CD4-positive, alpha-beta memory T cell (primary cell): ENCODE data around the gene NBEA. TPM values are rescaled to one million over a fixed set of nuclear protein-coding genes. Genes with fewer than 3 reads are reported as not detected.

Experiments
- CTCF ChIA-PET: fragments of 350-600 bp; sonication (Branson Sonifier 250); formaldehyde crosslinking; loops from one replicate; lab custom pipeline; 2021; ENCODE audit warnings: inconsistent platforms; ENCODE audit not compliant: partially characterized antibody; lab: Charles Lee
- POLR2A ChIA-PET: fragments of 350-600 bp; sonication (Branson Sonifier 250); formaldehyde crosslinking; loops from one replicate; lab custom pipeline; 2021; ENCODE audit not compliant: partially characterized antibody; lab: Charles Lee
- DNase-seq, 5 donors: peaks; one replicate each; pipeline versions ENCODE4 v3.0.0 to v3.0.0-alpha.2; 2020 to 2022; ENCODE audit warnings: mixed read lengths in 1 of 5
- H3K27ac ChIP-seq: one replicate; pipeline ENCODE4 v1.7.0; 2013; ENCODE audit warnings: low read depth, low read length
- H3K27me3 ChIP-seq: 2 replicates; pipeline ENCODE4 v1.7.0; 2013; ENCODE audit warnings: mild to moderate bottlenecking, low read length, moderate library complexity; ENCODE audit not compliant: insufficient read depth
- H3K36me3 ChIP-seq: 2 replicates; pipeline ENCODE4 v1.7.0; 2013; ENCODE audit warnings: mild to moderate bottlenecking, low read length, moderate library complexity; ENCODE audit not compliant: insufficient read depth
- H3K4me1 ChIP-seq: 2 replicates; pipeline ENCODE4 v1.7.0; 2013; ENCODE audit warnings: mild to moderate bottlenecking, low read length, moderate library complexity; ENCODE audit not compliant: insufficient read depth
- H3K4me3 ChIP-seq, 2 donors: one replicate each; pipeline ENCODE4 v1.7.0; 2013; ENCODE audit warnings: low read length in 2 of 2, mild to moderate bottlenecking in 1 of 2
- H3K9me3 ChIP-seq, 2 donors: one replicate each; pipeline ENCODE4 v1.7.0; 2013; ENCODE audit warnings: low read length in 2 of 2, control low read depth in 1 of 2; ENCODE audit not compliant: control insufficient read depth in 1 of 2
- H3K27ac Mint-ChIP-seq, 7 donors: one replicate each; pipeline ENCODE4 v1.8.0; 2020 to 2021; ENCODE audit warnings: mixed read lengths in 7 of 7, mild to moderate bottlenecking in 6 of 7, inconsistent platforms in 3 of 7, moderate library complexity in 3 of 7
- H3K27me3 Mint-ChIP-seq, 2 donors: one replicate each; pipeline ENCODE4 v1.8.0; 2020 to 2021; ENCODE audit warnings: mixed read lengths in 2 of 2
- H3K36me3 Mint-ChIP-seq, 2 donors: one replicate each; pipeline ENCODE4 v1.8.0; 2020 to 2021; ENCODE audit warnings: mixed read lengths in 2 of 2, inconsistent platforms in 1 of 2, mild to moderate bottlenecking in 1 of 2
- H3K4me1 Mint-ChIP-seq, 4 donors: one replicate each; pipeline ENCODE4 v1.8.0; 2020 to 2021; ENCODE audit warnings: mixed read lengths in 4 of 4, mild to moderate bottlenecking in 1 of 4
- H3K4me3 Mint-ChIP-seq, 8 donors: one replicate each; pipeline ENCODE4 v1.8.0; 2020 to 2021; ENCODE audit warnings: mixed read lengths in 8 of 8, mild to moderate bottlenecking in 7 of 8, moderate library complexity in 6 of 8, inconsistent platforms in 3 of 8
- H3K9me3 Mint-ChIP-seq, 8 donors: one replicate each; pipeline ENCODE4 v1.8.0; 2020 to 2021; ENCODE audit warnings: mixed read lengths in 8 of 8, mild to moderate bottlenecking in 5 of 8, inconsistent platforms in 3 of 8, moderate library complexity in 1 of 8
- intact Hi-C: fragments of 100-400 bp; cut with micrococcal nuclease; formaldehyde crosslinking; loops from one replicate; pipeline ENCODE4 v1.15.1; 2023
- polyA plus RNA-seq, 2 donors: library from polyadenylated mRNA; unstranded; fragments of 300-500 nt; fragmentation: Illumina TruSeq; gene quantifications; one replicate each; pipeline ENCODE4 v1.2.3, GENCODE V29; 2021
- total RNA-seq, 2 experiments: library from RNA; stranded (reverse); gene quantifications; one replicate each; pipeline ENCODE4 v1.2.3, GENCODE V29; 2021

Gene NBEA
- total and polyA plus RNA-seq, 4 experiments from 2014 or later: 0.48 to 1.8 (median 1.1) TPM

DNA sequence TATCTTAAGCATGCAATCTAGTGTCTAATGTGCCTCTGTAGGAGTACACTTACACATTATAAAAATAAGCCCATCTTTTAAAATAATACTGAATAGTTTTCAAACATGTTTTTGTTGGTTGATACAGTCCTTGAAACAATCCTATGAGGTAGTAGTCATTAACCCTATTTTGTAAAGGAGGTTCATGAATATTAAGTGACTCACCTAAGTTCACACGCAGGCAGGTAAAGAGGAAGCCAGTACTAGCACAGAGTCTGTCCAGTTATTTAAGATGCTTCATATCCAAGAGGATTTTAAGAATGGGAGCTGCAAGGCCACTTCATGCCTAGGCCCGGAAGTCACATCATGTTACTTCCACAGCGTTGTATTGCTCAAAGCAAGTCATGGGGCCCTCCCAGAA lies 655.4 kb downstream of the NBEA start:
- Mint-ChIP-seq H3K36me3 (no peaks in the 10 kb centered on the region), H3K27ac (no peak overlapping the region), H3K4me3 (no peak overlapping the region), H3K4me1 (no peaks in the 10 kb centered on the region), H3K27me3 (no peaks in the 10 kb centered on the region), H3K9me3 (peaks cover 0 to 5% (median 0%) of the 10 kb centered on the region in 8 donors)
- DNase-seq: no peak
- intact Hi-C loops: no loop called here
- Histone ChIP-seq H3K4me1 (no peaks in the 10 kb centered on the region), H3K36me3 (no peaks in the 10 kb centered on the region), H3K9me3 (no peaks in the 10 kb centered on the region), H3K27me3 (no peaks in the 10 kb centered on the region), H3K4me3 (no peak overlapping the region), H3K27ac (no peak overlapping the region)
- CTCF ChIA-PET: no interaction called here
- POLR2A ChIA-PET: no interaction called here

DNA sequence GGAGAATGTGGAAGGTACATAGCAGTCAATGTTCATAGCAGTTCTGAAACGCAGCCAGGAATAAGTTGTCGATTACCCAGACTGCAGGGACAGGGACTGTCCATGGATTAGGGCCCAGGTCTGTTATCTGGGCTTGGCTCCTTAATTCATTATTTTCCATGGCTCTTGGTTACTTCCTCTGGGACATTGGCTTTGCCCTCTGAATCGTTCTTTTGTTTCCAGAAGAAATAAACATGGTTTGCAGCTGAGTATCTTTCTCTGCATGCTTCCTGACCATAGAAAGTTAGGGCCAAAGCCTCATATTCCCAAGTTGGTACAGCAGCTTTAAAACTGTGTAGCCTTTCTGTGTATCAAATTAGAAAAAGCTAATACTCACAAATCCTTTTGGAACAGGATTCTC lies 656.2 kb downstream of the NBEA start:
- ChIA-PET POLR2A (no interaction called here), CTCF (no interaction called here)
- no peaks in the 10 kb centered on the region for H3K36me3 Mint-ChIP-seq
- intact Hi-C loops: no loop called here
- H3K27ac Mint-ChIP-seq: no peak overlapping the region
- H3K4me3 ChIP-seq: no peak overlapping the region
- no peaks in the 10 kb centered on the region for H3K9me3 ChIP-seq
- no peaks in the 10 kb centered on the region for H3K36me3 ChIP-seq
- H3K27me3 ChIP-seq: no peaks in the 10 kb centered on the region
- H3K4me3 Mint-ChIP-seq: no peak overlapping the region
- DNase-seq: no peak
- H3K9me3 Mint-ChIP-seq: peaks cover 0 to 6% (median 0%) of the 10 kb centered on the region in 8 donors
- H3K27me3 Mint-ChIP-seq: no peaks in the 10 kb centered on the region
- no peaks in the 10 kb centered on the region for H3K4me1 Mint-ChIP-seq
- no peak overlapping the region for H3K27ac ChIP-seq
- H3K4me1 ChIP-seq: no peaks in the 10 kb centered on the region

DNA sequence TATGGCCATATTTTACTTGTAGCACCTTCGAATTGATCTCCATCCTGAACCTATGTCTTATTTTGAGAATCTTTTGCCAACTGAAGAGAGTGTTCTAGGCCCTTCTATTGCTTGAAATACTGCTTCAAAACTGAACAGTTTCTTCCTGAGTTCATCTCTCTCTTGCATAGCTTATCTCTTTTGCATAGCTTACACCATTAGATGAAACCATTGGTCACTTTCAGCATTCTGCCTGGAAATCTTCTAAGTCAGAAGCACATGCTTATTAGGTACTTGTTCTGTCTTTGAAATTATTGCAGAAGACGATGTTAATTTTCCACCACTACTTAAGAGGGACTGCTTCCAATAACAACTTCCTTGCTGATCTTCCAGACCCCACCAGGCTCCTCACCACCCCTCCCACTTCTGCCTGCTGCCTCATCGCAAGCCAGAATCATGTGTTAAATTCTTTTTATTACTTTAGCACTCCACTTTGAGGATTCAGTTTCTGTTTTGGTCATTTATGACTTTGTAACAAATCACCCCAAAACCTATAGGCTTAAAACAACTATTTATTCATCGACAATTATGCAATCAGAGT lies 656.8 kb downstream of the NBEA start:
- intact Hi-C loops: no loop called here
- Mint-ChIP-seq H3K27me3 (no peaks in the 10 kb centered on the region), H3K4me1 (no peaks in the 10 kb centered on the region), H3K4me3 (no peak overlapping the region), H3K9me3 (peaks cover 0 to 6% (median 0%) of the 10 kb centered on the region in 8 donors), H3K36me3 (no peaks in the 10 kb centered on the region), H3K27ac (no peak overlapping the region)
- H3K4me3 ChIP-seq: no peak overlapping the region
- no peaks in the 10 kb centered on the region for H3K27me3 ChIP-seq
- no peak for DNase-seq
- POLR2A ChIA-PET: no interaction called here
- H3K9me3 ChIP-seq: no peaks in the 10 kb centered on the region
- H3K27ac ChIP-seq: no peak overlapping the region
- no peaks in the 10 kb centered on the region for H3K4me1 ChIP-seq
- no peaks in the 10 kb centered on the region for H3K36me3 ChIP-seq
- CTCF ChIA-PET: no interaction called here

DNA sequence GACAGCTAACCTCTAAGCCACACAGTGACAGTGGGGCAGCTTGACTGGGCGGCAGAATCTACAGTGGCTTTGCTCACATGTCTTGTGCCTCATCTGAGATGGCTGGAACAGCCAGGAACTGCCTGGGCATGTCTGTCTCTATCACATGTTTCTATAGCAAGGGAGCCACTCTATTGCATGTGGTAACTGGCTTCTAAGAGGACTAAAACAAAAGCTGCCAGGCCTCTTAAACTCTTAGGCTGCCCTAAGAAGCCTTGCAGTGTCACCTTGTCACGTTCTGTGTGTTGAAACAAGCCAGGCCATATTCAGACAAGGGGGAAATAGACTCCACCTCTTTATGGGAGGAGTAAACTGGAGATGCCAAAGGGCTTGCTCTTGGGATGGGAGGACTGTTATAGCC lies 657.3 kb downstream of the NBEA start:
- Histone ChIP-seq H3K4me1 (no peaks in the 10 kb centered on the region), H3K9me3 (no peaks in the 10 kb centered on the region), H3K27ac (no peak overlapping the region), H3K4me3 (no peak overlapping the region), H3K27me3 (no peaks in the 10 kb centered on the region), H3K36me3 (no peaks in the 10 kb centered on the region)
- Mint-ChIP-seq H3K4me1 (no peaks in the 10 kb centered on the region), H3K27ac (no peak overlapping the region), H3K4me3 (no peak overlapping the region), H3K36me3 (no peaks in the 10 kb centered on the region), H3K9me3 (peaks cover 0 to 6% (median 0%) of the 10 kb centered on the region in 8 donors), H3K27me3 (no peaks in the 10 kb centered on the region)
- POLR2A ChIA-PET: no interaction called here
- intact Hi-C loops: no loop called here
- DNase-seq: no peak
- CTCF ChIA-PET: no interaction called here

DNA sequence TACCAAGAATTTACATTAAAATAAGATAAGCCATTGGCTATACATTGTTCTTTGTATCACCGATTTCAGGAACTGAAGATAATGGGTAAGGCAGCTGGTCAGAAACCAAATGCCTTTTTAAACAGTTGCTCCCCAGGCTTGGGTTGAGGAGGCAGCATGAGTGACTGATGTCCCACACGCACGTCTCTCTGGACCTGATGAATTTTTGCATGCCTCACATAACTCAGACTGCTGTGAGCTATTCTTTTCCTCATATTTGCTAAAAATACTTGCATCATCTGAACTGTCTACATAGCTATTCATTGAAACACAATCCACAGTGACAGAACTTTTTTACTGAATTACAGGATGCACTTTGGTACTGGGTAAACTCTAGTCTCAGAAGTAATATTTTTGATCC lies 658.1 kb downstream of the NBEA start:
- H3K9me3 Mint-ChIP-seq: peaks cover 0 to 6% (median 0%) of the 10 kb centered on the region in 8 donors
- no peak overlapping the region for H3K27ac Mint-ChIP-seq
- no peaks in the 10 kb centered on the region for H3K27me3 Mint-ChIP-seq
- H3K4me1 Mint-ChIP-seq: no peaks in the 10 kb centered on the region
- no peaks in the 10 kb centered on the region for H3K36me3 ChIP-seq
- no peaks in the 10 kb centered on the region for H3K9me3 ChIP-seq
- no peak overlapping the region for H3K4me3 Mint-ChIP-seq
- H3K4me3 ChIP-seq: no peak overlapping the region
- ChIA-PET POLR2A (no interaction called here), CTCF (no interaction called here)
- H3K27ac ChIP-seq: no peak overlapping the region
- H3K27me3 ChIP-seq: no peaks in the 10 kb centered on the region
- no peaks in the 10 kb centered on the region for H3K36me3 Mint-ChIP-seq
- intact Hi-C loops: no loop called here
- no peaks in the 10 kb centered on the region for H3K4me1 ChIP-seq
- DNase-seq: no peak

DNA sequence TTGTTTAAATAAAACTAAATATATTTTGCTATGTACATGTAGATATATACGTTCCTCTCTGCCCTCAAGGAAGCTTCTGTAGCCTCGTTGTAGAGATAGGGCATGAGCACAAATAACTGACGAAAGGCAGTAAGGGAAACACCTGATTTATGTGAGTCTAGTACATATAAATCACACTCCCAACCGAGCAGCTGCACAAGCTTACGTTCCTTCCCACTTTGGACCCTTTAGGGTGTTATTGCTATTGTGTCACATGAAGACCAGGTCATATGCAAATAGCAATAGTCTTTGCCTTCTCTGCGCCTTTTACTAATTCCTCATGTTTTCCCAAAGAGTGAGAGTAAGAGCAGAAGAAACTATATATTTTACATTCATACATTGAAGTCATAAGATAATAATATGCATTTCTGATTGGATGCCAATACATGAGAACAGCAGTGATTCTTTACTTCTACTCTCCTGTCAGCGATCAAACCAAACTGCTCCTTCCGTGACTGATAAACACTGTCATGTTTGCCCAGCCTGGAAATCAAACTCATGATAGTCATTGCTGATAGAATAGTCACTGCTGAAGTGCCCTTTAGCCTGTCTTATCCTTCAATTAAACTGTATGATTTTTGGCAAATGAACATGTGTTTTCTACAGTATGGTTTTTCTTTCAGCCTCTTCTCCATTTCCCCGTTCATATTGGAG lies 661.7 kb downstream of the NBEA start:
- Histone ChIP-seq H3K27ac (no peak overlapping the region), H3K9me3 (no peaks in the 10 kb centered on the region), H3K4me1 (no peaks in the 10 kb centered on the region), H3K4me3 (no peak overlapping the region), H3K36me3 (no peaks in the 10 kb centered on the region), H3K27me3 (no peaks in the 10 kb centered on the region)
- Mint-ChIP-seq H3K36me3 (no peaks in the 10 kb centered on the region), H3K4me1 (no peaks in the 10 kb centered on the region), H3K9me3 (peaks cover 0 to 3% (median 0%) of the 10 kb centered on the region in 8 donors), H3K4me3 (no peak overlapping the region), H3K27ac (no peak overlapping the region), H3K27me3 (no peaks in the 10 kb centered on the region)
- ChIA-PET CTCF (no interaction called here), POLR2A (no interaction called here)
- no peak for DNase-seq
- intact Hi-C loops: no loop called here

DNA sequence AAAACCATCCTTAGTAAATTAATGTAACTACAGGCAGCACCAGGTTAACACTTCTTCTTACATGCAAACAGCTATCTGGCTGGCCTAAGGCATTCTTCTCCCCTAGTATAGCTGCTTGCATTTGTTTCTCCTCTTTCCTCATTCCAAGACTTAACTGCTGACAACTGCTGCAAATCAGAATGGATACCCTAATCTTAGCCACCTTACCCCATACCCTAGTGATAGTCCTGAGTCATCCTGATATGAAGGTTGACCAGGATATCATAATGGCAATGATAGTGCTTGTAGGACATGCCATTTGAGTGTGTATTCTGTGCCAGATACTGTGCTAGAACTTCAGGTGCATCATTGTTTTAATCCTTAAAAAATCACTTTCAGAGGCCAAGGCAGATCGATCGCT lies 672.6 kb downstream of the NBEA start:
- H3K27ac ChIP-seq: no peak overlapping the region
- Mint-ChIP-seq H3K9me3 (peaks cover 0 to 3% (median 0%) of the 10 kb centered on the region in 8 donors), H3K4me1 (no peaks in the 10 kb centered on the region), H3K27me3 (no peaks in the 10 kb centered on the region), H3K27ac (no peak overlapping the region), H3K4me3 (no peak overlapping the region), H3K36me3 (no peaks in the 10 kb centered on the region)
- no peaks in the 10 kb centered on the region for H3K27me3 ChIP-seq
- intact Hi-C loops: no loop called here
- no peak overlapping the region for H3K4me3 ChIP-seq
- DNase-seq: no peak
- POLR2A ChIA-PET: no interaction called here
- CTCF ChIA-PET: no interaction called here
- H3K36me3 ChIP-seq: no peaks in the 10 kb centered on the region
- no peaks in the 10 kb centered on the region for H3K9me3 ChIP-seq
- no peaks in the 10 kb centered on the region for H3K4me1 ChIP-seq
